Measurements from ENCODE around the gene LRRC45. TPM values are rescaled to one million over a fixed set of nuclear protein-coding genes. Genes with fewer than 3 reads are reported as not detected.

Gene LRRC45
- total RNA-seq, 1 donor from 2014 or later, result 8.2 TPM

DNA sequence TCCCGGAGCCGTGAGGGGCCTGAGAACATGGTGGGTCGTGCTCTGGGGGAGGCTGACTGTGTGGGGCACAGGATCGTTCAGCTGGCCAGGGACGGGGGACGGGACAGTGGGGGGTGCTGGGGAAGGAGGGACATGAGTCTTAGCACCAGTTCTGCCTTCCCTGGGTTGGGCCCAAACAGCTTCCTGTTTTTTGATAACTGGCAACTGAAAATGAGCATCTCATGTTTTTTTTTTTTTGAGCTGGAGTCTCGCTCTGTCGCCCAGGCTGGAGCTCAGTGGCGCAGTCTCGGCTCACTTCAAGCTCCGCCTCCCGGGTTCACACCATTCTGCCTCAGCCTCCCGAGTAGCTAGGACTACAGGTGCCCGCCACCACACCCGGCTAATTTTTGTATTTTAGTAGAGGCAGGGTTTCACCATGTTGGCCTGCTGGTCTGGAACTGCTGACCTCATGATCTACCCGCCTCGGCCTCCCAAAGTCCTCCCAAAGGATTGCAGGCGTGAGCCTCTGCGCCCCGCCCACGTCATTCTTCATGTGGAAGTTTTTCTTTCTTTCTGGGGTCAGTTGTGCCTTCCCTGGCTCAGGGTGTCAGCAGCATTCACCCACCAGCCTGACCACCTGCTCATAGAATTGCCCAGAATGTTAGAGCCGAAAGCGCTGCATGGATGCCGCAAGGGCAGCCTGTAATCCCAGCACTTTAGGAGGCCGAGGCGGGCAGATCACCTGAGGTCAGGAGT is 39.3 kb upstream of the LRRC45 start:
- Mint-ChIP-seq H3K4me1 (ENCODE audit: low read depth) (peaks cover 6% of the 10 kb centered on the region), H3K27ac (ENCODE audit: unreplicated experiment) (no peak overlapping the region), H3K9me3 (ENCODE audit: low read depth) (no peaks in the 10 kb centered on the region), H3K36me3 (ENCODE audit: low read depth) (peaks cover 14% of the 10 kb centered on the region), H3K27me3 (ENCODE audit: low read depth) (no peaks in the 10 kb centered on the region), H3K4me3 (ENCODE audit: unreplicated experiment) (no peak overlapping the region)
- peak; percentile 39 for DNase-seq (ENCODE audit: low spot score)
- TF ChIP-seq, protein P1, sequence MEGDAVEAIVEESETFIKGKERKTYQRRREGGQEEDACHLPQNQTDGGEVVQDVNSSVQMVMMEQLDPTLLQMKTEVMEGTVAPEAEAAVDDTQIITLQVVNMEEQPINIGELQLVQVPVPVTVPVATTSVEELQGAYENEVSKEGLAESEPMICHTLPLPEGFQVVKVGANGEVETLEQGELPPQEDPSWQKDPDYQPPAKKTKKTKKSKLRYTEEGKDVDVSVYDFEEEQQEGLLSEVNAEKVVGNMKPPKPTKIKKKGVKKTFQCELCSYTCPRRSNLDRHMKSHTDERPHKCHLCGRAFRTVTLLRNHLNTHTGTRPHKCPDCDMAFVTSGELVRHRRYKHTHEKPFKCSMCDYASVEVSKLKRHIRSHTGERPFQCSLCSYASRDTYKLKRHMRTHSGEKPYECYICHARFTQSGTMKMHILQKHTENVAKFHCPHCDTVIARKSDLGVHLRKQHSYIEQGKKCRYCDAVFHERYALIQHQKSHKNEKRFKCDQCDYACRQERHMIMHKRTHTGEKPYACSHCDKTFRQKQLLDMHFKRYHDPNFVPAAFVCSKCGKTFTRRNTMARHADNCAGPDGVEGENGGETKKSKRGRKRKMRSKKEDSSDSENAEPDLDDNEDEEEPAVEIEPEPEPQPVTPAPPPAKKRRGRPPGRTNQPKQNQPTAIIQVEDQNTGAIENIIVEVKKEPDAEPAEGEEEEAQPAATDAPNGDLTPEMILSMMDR (IDR thresholded peaks at IDR 0.05), result no peak

DNA sequence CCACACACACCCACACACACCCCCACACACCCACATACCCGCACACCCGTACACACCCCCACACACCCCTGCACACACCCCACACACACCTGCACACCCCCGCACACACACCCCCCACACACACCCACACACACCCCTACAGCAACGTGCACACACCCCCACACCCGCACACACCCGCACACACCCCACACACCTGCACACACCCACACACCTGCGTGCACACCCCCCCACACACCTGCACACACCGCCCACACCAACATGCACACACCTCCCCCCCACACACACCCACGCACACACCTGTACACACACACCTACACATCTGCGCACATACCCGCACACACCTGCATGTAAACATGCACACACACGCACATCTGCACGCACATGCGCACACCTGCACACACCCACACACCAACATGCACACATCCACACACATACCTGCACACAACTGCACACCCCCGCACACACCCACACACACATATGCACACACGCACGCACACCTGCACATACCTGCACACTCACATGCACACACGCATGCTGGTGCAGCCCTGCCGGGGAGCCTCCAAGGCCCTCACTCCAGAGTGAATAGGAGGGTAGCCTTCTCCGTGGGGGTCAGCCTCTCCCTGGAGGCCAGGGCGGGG is 38.2 kb upstream of the LRRC45 start:
- Mint-ChIP-seq H3K36me3 (ENCODE audit: low read depth) (peaks cover 18% of the 10 kb centered on the region), H3K9me3 (ENCODE audit: low read depth) (no peaks in the 10 kb centered on the region), H3K4me3 (ENCODE audit: unreplicated experiment) (no peak overlapping the region), H3K27me3 (ENCODE audit: low read depth) (no peaks in the 10 kb centered on the region), H3K27ac (ENCODE audit: unreplicated experiment) (no peak overlapping the region), H3K4me1 (ENCODE audit: low read depth) (peaks cover 3% of the 10 kb centered on the region)
- TF ChIP-seq, protein P1 (IDR thresholded peaks at IDR 0.05), result no peak
- peak; percentile 84 for DNase-seq (ENCODE audit: low spot score)

DNA sequence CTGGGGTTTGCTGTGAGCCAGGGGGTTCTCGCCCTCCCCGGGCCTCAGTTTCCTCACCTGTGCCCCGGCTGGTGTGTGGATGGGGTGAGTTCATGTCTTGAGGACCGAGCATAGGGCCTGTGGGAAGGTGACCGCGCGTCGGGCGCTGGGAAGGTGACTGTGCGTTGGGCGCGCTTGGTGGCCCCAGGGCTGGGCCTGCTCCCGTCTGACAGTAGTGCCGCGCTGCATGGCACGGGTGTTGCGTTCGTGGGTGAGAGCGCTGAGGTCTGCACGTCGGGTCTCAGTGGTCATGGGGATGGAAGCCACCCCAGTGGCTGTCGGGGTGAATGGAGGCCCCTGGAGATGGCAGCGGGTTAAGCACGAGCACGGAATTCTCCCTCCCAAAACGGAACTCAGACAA is 36.5 kb upstream of the LRRC45 start:
- Mint-ChIP-seq H3K9me3 (ENCODE audit: low read depth) (no peaks in the 10 kb centered on the region), H3K4me1 (ENCODE audit: low read depth) (peaks cover 9% of the 10 kb centered on the region), H3K27me3 (ENCODE audit: low read depth) (no peaks in the 10 kb centered on the region), H3K27ac (ENCODE audit: unreplicated experiment) (no peak overlapping the region), H3K36me3 (ENCODE audit: low read depth) (peaks cover 13% of the 10 kb centered on the region), H3K4me3 (ENCODE audit: unreplicated experiment) (no peak overlapping the region)
- DNase-seq (ENCODE audit: low spot score), result peak; percentile 93
- TF ChIP-seq, protein P1 (IDR thresholded peaks at IDR 0.05), result no peak

DNA sequence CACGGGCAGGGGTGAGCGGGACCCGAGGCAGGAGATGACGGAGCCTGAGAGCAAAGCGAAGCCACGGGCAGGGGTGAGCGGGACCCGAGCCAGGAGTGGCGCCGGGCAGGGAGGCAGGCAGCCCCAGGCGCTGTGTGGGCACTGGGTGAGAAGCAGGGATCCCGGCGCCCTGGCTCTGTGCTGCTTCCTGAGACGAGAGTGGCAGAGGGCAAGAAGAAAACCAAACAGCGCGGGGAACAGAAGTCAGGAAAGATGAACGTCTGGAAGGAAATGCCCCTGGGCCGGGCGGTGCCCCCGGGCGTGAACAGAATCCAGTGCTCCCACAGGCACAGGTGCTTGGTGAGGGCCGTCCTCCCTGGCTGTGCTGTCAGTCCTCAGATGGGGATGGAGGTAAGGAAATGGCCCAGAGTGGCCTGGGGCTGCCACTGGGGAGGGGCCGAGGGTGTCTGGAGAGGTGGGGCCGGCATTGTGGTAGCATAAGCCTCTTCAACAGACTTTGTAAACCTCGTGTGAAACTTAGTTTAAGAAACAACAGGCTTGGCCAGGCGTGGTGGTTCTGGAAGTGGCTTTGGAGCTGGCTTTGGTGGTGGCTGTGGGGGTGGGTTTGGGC is 35.8 kb upstream of the LRRC45 start:
- no peaks in the 10 kb centered on the region for H3K9me3 Mint-ChIP-seq (ENCODE audit: low read depth)
- H3K4me1 Mint-ChIP-seq (ENCODE audit: low read depth), result peaks cover 16% of the 10 kb centered on the region
- peaks cover 13% of the 10 kb centered on the region for H3K36me3 Mint-ChIP-seq (ENCODE audit: low read depth)
- TF ChIP-seq, protein P1 (IDR thresholded peaks at IDR 0.05), result no peak
- H3K27ac Mint-ChIP-seq (ENCODE audit: unreplicated experiment), result no peak overlapping the region
- no peak overlapping the region for H3K4me3 Mint-ChIP-seq (ENCODE audit: unreplicated experiment)
- DNase-seq (ENCODE audit: low spot score), result peak; percentile 60
- H3K27me3 Mint-ChIP-seq (ENCODE audit: low read depth), result no peaks in the 10 kb centered on the region

DNA sequence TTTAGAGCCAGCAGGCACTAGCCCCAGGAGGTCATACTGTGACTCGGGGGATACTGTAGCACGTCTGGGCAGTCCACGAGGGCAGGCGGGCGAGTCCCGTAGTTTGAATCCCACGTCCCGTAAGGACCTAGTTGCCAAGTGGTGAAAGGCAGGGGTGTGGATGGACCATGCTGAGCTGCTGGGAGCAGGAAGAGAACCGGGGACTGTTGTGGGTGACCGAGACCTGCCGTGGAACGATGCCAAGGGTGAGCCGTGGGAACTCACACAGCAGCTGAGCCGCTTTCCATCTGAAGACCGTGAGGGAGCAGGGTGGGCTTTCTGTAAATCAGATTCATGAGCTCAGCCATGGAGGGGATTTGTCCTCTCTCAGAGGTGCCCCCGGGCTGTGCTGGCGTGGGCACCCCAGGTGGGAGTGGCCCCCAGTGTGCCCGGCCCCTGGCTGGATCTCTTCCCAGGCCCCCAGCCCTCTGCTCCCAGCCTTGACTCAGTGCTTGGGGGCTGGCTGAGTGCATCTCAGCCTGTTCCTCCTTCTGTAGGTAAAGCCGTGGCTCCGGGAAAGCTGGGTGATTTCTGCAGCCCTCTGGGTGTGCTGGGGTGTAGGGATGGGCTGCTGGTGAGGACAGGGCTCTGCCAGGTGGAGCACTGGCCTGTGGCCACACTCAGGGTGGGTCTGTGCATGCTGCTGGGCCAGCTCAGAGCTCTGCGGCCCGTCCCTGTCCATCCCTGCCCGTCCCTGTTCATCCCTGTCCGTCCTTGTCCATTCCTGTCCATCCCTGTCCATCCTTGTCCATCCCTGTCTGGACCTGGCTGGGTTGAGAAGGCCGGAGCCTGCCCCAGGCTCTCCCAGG is 32.0 kb upstream of the LRRC45 start:
- Mint-ChIP-seq H3K9me3 (ENCODE audit: low read depth) (no peaks in the 10 kb centered on the region), H3K4me1 (ENCODE audit: low read depth) (peaks cover 17% of the 10 kb centered on the region), H3K27me3 (ENCODE audit: low read depth) (no peaks in the 10 kb centered on the region), H3K4me3 (ENCODE audit: unreplicated experiment) (no peak overlapping the region), H3K27ac (ENCODE audit: unreplicated experiment) (peak overlapping the region; percentile 87), H3K36me3 (ENCODE audit: low read depth) (peaks cover 11% of the 10 kb centered on the region)
- TF ChIP-seq, protein P1 (IDR thresholded peaks at IDR 0.05), result no peak
- DNase-seq (ENCODE audit: low spot score), result no peak
